IPS-20b (cell line): ENCODE results near the gene BIK.

ENCODE experiments used
- H3K27ac ChIP-seq: one replicate; pipeline ENCODE4 v1.5.1; 2013; ENCODE audit warnings: low read length
- H3K27me3 ChIP-seq: 2 replicates; pipeline ENCODE4 v1.6.1; 2013; ENCODE audit warnings: mild to moderate bottlenecking, low read length, inconsistent platforms; ENCODE audit not compliant: insufficient read depth
- H3K36me3 ChIP-seq: 2 replicates; pipeline ENCODE4 v1.6.1; 2013; ENCODE audit warnings: low read depth, mild to moderate bottlenecking, inconsistent platforms, low read length, moderate library complexity; ENCODE audit not compliant: insufficient read depth
- H3K4me1 ChIP-seq: 2 replicates; pipeline ENCODE4 v1.6.1; 2013; ENCODE audit warnings: mild to moderate bottlenecking, control low read depth, inconsistent platforms, low read length, moderate library complexity; ENCODE audit not compliant: insufficient read depth
- H3K4me3 ChIP-seq: 2 replicates; pipeline ENCODE4 v1.5.1; 2013; ENCODE audit warnings: mild to moderate bottlenecking, low read length, inconsistent platforms
- H3K9ac ChIP-seq: 2 replicates; pipeline ENCODE4 v1.6.1; 2013; ENCODE audit warnings: low read depth, mild to moderate bottlenecking, inconsistent platforms, low read length, moderate library complexity
- H3K9me3 ChIP-seq: 2 replicates; pipeline ENCODE4 v1.6.1; 2013; ENCODE audit warnings: mild to moderate bottlenecking, low read depth, low read length, inconsistent platforms; ENCODE audit not compliant: insufficient read depth

The BIK gene

DNA sequence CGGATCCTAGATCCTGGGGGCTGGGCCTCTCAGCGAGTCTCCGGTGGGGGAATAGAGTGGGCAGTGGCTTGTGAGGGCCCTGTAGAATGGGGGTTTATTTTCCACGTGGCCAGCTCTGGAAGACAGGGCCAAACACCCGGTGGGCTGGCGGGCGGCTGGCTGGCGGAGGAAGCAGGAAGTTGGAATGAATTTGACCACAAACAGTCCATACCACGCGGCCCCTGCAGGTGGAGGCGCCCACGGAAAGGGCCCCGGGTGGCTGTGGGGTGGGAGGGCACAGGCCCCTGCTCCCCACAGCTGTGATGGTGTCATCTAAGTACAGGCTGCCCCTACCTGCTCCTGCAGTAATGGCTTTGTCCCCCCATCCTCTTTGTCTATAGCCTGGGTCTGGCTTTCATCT is 17.6 kb downstream of the BIK start:
- Histone ChIP-seq H3K4me3 (no peak overlapping the region), H3K9me3 (no peaks in the 10 kb centered on the region), H3K4me1 (peaks cover 8% of the 10 kb centered on the region), H3K27me3 (no peaks in the 10 kb centered on the region), H3K9ac (no peak overlapping the region), H3K36me3 (peaks cover 11% of the 10 kb centered on the region; the same call in 1 of the 2 replicates), H3K27ac (no peak overlapping the region)

DNA sequence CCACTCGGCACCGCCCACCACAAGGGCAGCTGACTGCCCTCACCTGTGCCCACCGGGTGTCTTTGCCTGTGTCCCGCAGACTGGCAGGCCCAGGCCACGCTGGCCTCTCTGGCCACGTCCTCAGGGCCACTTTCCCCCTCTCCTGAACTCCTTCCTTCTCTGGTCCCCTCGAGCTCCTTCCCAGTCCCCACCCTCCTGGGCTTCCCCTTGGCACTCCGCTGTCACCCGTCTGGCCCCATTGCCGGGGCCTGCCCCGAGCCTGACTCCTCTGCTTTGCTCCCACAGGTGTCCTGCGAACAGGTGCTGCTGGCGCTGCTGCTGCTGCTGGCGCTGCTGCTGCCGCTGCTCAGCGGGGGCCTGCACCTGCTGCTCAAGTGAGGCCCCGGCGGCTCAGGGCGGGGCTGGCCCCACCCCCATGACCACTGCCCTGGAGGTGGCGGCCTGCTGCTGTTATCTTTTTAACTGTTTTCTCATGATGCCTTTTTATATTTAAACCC is 18.4 kb downstream of the BIK start:
- Histone ChIP-seq H3K4me1 (peaks cover 8% of the 10 kb centered on the region), H3K9me3 (no peaks in the 10 kb centered on the region), H3K36me3 (peaks cover 16% of the 10 kb centered on the region; the same call in 1 of the 2 replicates), H3K4me3 (no peak overlapping the region), H3K27ac (no peak overlapping the region), H3K27me3 (no peaks in the 10 kb centered on the region), H3K9ac (no peak overlapping the region)

GRCh38 chr22:43129426-43130425 is 19.2 kb downstream of the BIK start:
- no peaks in the 10 kb centered on the region for H3K9me3 ChIP-seq

GRCh38 chr22:43131773-43132501 is 21.4 kb downstream of the BIK start:
- Histone ChIP-seq H3K27ac (no peak overlapping the region), H3K9me3 (no peaks in the 10 kb centered on the region), H3K4me3 (no peak overlapping the region), H3K4me1 (peaks cover 8% of the 10 kb centered on the region), H3K36me3 (peaks cover 43% of the 10 kb centered on the region), H3K27me3 (no peaks in the 10 kb centered on the region), H3K9ac (no peak overlapping the region)

More at GRCh38 chr22:43129426-43130425, 19.2 kb downstream of the BIK start:
- Histone ChIP-seq H3K9ac (no peak overlapping the region), H3K4me1 (peaks cover 8% of the 10 kb centered on the region), H3K27ac (no peak overlapping the region), H3K27me3 (no peaks in the 10 kb centered on the region), H3K4me3 (no peak overlapping the region), H3K36me3 (peaks cover 24% of the 10 kb centered on the region)

DNA sequence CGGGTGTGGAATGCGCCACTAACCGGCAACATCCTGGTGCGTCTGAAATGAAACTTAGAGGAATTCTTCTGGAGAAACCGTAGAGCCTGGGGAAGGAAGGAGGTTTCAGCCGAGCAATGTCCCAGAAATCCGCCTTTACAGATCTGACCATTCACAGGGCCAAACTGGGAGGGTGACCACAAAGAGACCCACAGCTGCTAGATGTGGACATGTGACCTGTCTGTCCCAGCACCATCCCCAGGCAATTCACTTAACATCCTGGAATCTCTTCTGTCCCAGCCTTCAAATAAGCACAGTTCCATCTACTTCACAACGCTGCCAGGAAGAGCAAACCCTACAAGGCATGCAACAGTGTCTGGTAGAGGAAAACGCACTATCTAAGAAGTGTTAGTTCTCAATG is 22.9 kb downstream of the BIK start:
- Histone ChIP-seq H3K36me3 (peaks cover 56% of the 10 kb centered on the region), H3K27ac (no peak overlapping the region), H3K27me3 (no peaks in the 10 kb centered on the region), H3K9ac (no peak overlapping the region), H3K4me1 (peaks cover 8% of the 10 kb centered on the region), H3K9me3 (no peaks in the 10 kb centered on the region), H3K4me3 (no peak overlapping the region)

DNA sequence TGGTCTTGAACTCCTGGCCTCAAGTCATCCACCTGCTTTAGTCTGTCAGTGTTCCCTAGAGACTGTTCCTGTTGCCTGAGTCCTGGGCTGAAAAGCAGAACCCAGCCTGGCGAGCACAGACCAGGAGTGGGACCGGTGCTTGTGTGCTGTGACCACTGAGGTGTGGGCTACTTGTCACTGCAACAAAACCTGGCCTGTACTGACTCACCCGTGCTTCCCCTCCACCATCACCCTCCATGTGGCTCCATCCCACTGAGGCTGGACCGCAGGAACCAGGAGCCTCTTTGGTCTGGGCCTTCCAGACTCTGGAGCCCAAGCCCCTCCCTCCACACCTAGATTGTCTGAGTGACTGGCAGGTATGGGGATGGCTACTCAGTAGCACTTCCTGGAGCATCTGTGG is 24.0 kb downstream of the BIK start:
- Histone ChIP-seq H3K9ac (no peak overlapping the region), H3K9me3 (no peaks in the 10 kb centered on the region), H3K27ac (no peak overlapping the region), H3K27me3 (no peaks in the 10 kb centered on the region), H3K36me3 (peaks cover 67% of the 10 kb centered on the region), H3K4me1 (peaks cover 5% of the 10 kb centered on the region), H3K4me3 (no peak overlapping the region)

- Histone ChIP-seq H3K27ac (no peak overlapping the region), H3K27me3 (no peaks in the 10 kb centered on the region), H3K9me3 (no peaks in the 10 kb centered on the region), H3K4me3 (no peak overlapping the region), H3K4me1 (no peaks in the 10 kb centered on the region), H3K9ac (no peak overlapping the region), H3K36me3 (peaks cover 77% of the 10 kb centered on the region)
Measured at GRCh38 chr22:43135565-43135964, 25.0 kb downstream of the BIK start.

DNA sequence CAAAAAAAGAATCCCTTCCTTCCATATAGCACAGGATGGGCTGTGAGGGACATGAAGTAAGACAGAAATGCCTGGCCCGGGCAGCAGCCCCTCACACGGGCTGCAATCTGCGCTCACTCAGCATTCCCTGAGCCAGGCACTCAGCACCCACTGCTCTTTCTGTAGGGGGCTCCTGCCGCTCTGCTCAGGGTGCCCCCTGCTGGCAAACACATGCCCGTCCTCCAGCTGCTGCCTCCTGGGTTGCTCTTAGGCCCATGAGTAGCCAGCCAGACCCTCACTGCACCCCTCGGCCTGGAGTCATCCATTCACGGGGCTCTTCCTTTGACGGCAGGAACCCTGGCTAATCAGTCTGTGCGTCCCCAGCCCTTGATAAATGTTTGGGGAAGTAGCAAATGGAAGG is 25.7 kb downstream of the BIK start:
- peaks cover 82% of the 10 kb centered on the region for H3K36me3 ChIP-seq

GRCh38 chr22:43136801-43137200 is 26.3 kb downstream of the BIK start:
- Histone ChIP-seq H3K4me1 (no peaks in the 10 kb centered on the region), H3K27me3 (no peaks in the 10 kb centered on the region), H3K9ac (no peak overlapping the region), H3K27ac (no peak overlapping the region), H3K36me3 (peaks cover 79% of the 10 kb centered on the region), H3K4me3 (no peak overlapping the region), H3K9me3 (no peaks in the 10 kb centered on the region)

More for the DNA sequence above, 25.7 kb downstream of the BIK start:
- no peaks in the 10 kb centered on the region for H3K9me3 ChIP-seq
- no peak overlapping the region for H3K27ac ChIP-seq
- no peak overlapping the region for H3K9ac ChIP-seq
- no peaks in the 10 kb centered on the region for H3K27me3 ChIP-seq
- no peak overlapping the region for H3K4me3 ChIP-seq
- no peaks in the 10 kb centered on the region for H3K4me1 ChIP-seq

- H3K4me3 ChIP-seq, result peak within 1 kb of the TSS; percentile 73
- H3K36me3 ChIP-seq, result peaks cover 33% of the 10 kb centered on the region
- H3K27me3 ChIP-seq, result no peaks in the 10 kb centered on the region
- no peak within 1 kb of the TSS for H3K27ac ChIP-seq
- H3K4me1 ChIP-seq, result no peaks in the 10 kb centered on the region
- H3K9ac ChIP-seq, result peak within 1 kb of the TSS; percentile 70; the same call in 1 of the 2 replicates
- no peaks in the 10 kb centered on the region for H3K9me3 ChIP-seq
Measured at GRCh38 chr22:43142880-43143562, 32.5 kb downstream of the BIK start, which contains the start of gene MCAT. Gene MCAT (minus strand): TSS chr22:43143398. CDS start chr22:43143348, 50 bp downstream.

DNA sequence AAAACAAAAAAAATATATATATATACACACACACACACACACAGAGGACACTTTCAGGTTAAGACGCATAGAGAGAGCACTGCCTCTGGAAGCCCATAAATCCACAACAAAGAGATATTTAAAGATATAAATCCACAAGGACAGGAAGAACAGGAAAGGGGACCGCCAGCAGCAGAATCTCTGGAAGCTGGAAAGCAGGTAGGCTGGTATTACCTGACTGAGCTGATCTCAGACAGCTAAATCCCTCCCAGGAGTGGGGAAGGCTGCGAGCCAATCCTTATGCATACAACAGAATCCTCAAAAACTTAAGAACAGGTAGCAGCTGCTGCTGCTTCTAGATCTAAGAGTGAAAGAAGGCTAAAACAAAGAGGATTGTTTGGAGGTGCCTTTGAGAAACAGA is 34.4 kb downstream of the BIK start:
- H3K4me1 ChIP-seq, result no peaks in the 10 kb centered on the region
- H3K27ac ChIP-seq, result no peak overlapping the region
- H3K27me3 ChIP-seq, result no peaks in the 10 kb centered on the region
- no peaks in the 10 kb centered on the region for H3K9me3 ChIP-seq
- no peak overlapping the region for H3K4me3 ChIP-seq
- H3K9ac ChIP-seq, result no peak overlapping the region
- peaks cover 14% of the 10 kb centered on the region for H3K36me3 ChIP-seq
